CD8-positive, alpha-beta memory T cell (primary cell): ENCODE results near the gene FHAD1. TPM values are rescaled to one million over a fixed set of nuclear protein-coding genes. Genes with fewer than 3 reads are reported as not detected.

Experiments
- CTCF ChIA-PET: fragments of 350-600 bp; sonication (Branson Sonifier 250); formaldehyde crosslinking; loops from one replicate; lab custom pipeline; 2021; ENCODE audit warnings: antibody characterized with exemption; lab: Charles Lee
- POLR2A ChIA-PET: fragments of 350-600 bp; sonication (Branson Sonifier 250); formaldehyde crosslinking; loops from one replicate; lab custom pipeline; 2021; ENCODE audit warnings: antibody characterized with exemption; lab: Charles Lee
- DNase-seq, 5 donors: peaks; one replicate each; pipeline versions ENCODE4 v3.0.0 to v3.0.0-alpha.2; 2020 to 2022; ENCODE audit warnings: mixed read lengths in 1 of 5
- H3K27ac ChIP-seq: one replicate; pipeline ENCODE4 v1.7.0; 2013; ENCODE audit warnings: low read depth, mild to moderate bottlenecking, low read length, moderate library complexity
- H3K27me3 ChIP-seq: 2 replicates; pipeline ENCODE4 v1.7.0; 2013; ENCODE audit warnings: low read length, mild to moderate bottlenecking; ENCODE audit not compliant: insufficient read depth, poor library complexity, severe bottlenecking
- H3K36me3 ChIP-seq: 2 replicates; pipeline ENCODE4 v1.7.0; 2013; ENCODE audit warnings: mild to moderate bottlenecking, low read length, moderate library complexity; ENCODE audit not compliant: insufficient read depth
- H3K4me1 ChIP-seq: 2 replicates; pipeline ENCODE4 v1.7.0; 2013; ENCODE audit warnings: mild to moderate bottlenecking, low read length, moderate library complexity; ENCODE audit not compliant: insufficient read depth
- H3K4me3 ChIP-seq: 2 replicates; pipeline ENCODE4 v1.7.0; 2013; ENCODE audit warnings: mild to moderate bottlenecking, low read length
- H3K9me3 ChIP-seq: 2 replicates; pipeline ENCODE4 v1.7.0; 2013; ENCODE audit warnings: mild to moderate bottlenecking, low read length
- H3K27ac Mint-ChIP-seq, 8 donors: one replicate each; pipeline ENCODE4 v1.8.0; 2020 to 2021; ENCODE audit warnings: mixed read lengths in 8 of 8, mild to moderate bottlenecking in 6 of 8, inconsistent platforms in 3 of 8, moderate library complexity in 3 of 8
- H3K27me3 Mint-ChIP-seq, 2 donors: one replicate each; pipeline ENCODE4 v1.8.0; 2020 to 2021; ENCODE audit warnings: mixed read lengths in 2 of 2, mild to moderate bottlenecking in 1 of 2, moderate library complexity in 1 of 2
- H3K36me3 Mint-ChIP-seq, 3 donors: one replicate each; pipeline ENCODE4 v1.8.0; 2020 to 2021; ENCODE audit warnings: mixed read lengths in 3 of 3, inconsistent platforms in 1 of 3, mild to moderate bottlenecking in 1 of 3
- H3K4me1 Mint-ChIP-seq, 3 donors: one replicate each; pipeline ENCODE4 v1.8.0; 2020 to 2021; ENCODE audit warnings: mixed read lengths in 3 of 3, inconsistent platforms in 1 of 3, mild to moderate bottlenecking in 1 of 3
- H3K4me3 Mint-ChIP-seq, 7 donors: one replicate each; pipeline ENCODE4 v1.8.0; 2020 to 2021; ENCODE audit warnings: mixed read lengths in 7 of 7, mild to moderate bottlenecking in 6 of 7, moderate library complexity in 4 of 7, inconsistent platforms in 2 of 7
- H3K9me3 Mint-ChIP-seq, 5 donors: one replicate each; pipeline ENCODE4 v1.8.0; 2020 to 2022; ENCODE audit warnings: mixed read lengths in 5 of 5, mild to moderate bottlenecking in 3 of 5, moderate library complexity in 2 of 5, inconsistent platforms in 1 of 5
- polyA plus RNA-seq: library from polyadenylated mRNA; unstranded; fragments of 300-500 nt; fragmentation: Illumina TruSeq; gene quantifications from one replicate; pipeline ENCODE4 v1.2.3, GENCODE V29; 2021
- total RNA-seq, 2 experiments: library from RNA; stranded (reverse); gene quantifications; one replicate each; pipeline ENCODE4 v1.2.3, GENCODE V29; 2021

FHAD1 gene
- total and polyA plus RNA-seq, 3 experiments from 2014 or later, result not detected

GRCh38 chr1:15245593-15246360, 1.2 kb upstream of the FHAD1 start:
- H3K9me3 ChIP-seq, result no peaks in the 10 kb centered on the region
- Mint-ChIP-seq H3K36me3 (no peaks in the 10 kb centered on the region), H3K4me3 (peak overlapping the region in 5 of 7 donors; percentile 17 to 86 (median 61)), H3K9me3 (peaks cover 0 to 4% (median 0%) of the 10 kb centered on the region in 5 donors), H3K4me1 (peaks cover 38 to 44% (median 41%) of the 10 kb centered on the region in 3 donors), H3K27me3 (peaks cover 17 to 59% of the 10 kb centered on the region in 2 donors), H3K27ac (peak overlapping the region in 2 of 8 donors; percentile 25 to 58)
- DNase-seq, result no peak
- no peak overlapping the region for H3K27ac ChIP-seq
- POLR2A ChIA-PET, result no interaction called here
- H3K4me3 ChIP-seq, result no peak overlapping the region
- H3K36me3 ChIP-seq, result no peaks in the 10 kb centered on the region
- CTCF ChIA-PET, result no interaction called here
- peaks cover 31% of the 10 kb centered on the region for H3K4me1 ChIP-seq
- H3K27me3 ChIP-seq, result peaks cover 9% of the 10 kb centered on the region

- H3K4me3 Mint-ChIP-seq, result peak overlapping the region in 4 of 7 donors; percentile 54 to 81 (median 74)
- ChIA-PET POLR2A (no interaction called here), CTCF (interaction anchor here (1.2 kb wide), 1 partner anchor 12 kb away, joined by 3 read pairs; no protein-coding TSS in a partner anchor)
- peaks cover 9% of the 10 kb centered on the region for H3K27me3 ChIP-seq
- no peak for DNase-seq
- no peaks in the 10 kb centered on the region for H3K9me3 ChIP-seq
- peaks cover 0 to 4% (median 0%) of the 10 kb centered on the region in 5 donors for H3K9me3 Mint-ChIP-seq
- H3K27ac ChIP-seq, result no peak overlapping the region
- H3K36me3 ChIP-seq, result no peaks in the 10 kb centered on the region
- peaks cover 53 to 65% (median 60%) of the 10 kb centered on the region in 3 donors for H3K4me1 Mint-ChIP-seq
- no peaks in the 10 kb centered on the region for H3K36me3 Mint-ChIP-seq
- peaks cover 41% of the 10 kb centered on the region for H3K4me1 ChIP-seq
- peaks cover 15 to 49% of the 10 kb centered on the region in 2 donors for H3K27me3 Mint-ChIP-seq
- no peak overlapping the region for H3K4me3 ChIP-seq
- peak overlapping the region in 6 of 8 donors; percentile 7 to 81 (median 57) for H3K27ac Mint-ChIP-seq
Measured at GRCh38 chr1:15248216-15248615, 1.2 kb downstream of the FHAD1 start.

GRCh38 chr1:15249081-15249480, 2.1 kb downstream of the FHAD1 start:
- peak; percentile 36 to 73 (median 60) for DNase-seq
- Histone ChIP-seq H3K27me3 (peaks cover 9% of the 10 kb centered on the region), H3K4me1 (peaks cover 49% of the 10 kb centered on the region), H3K27ac (no peak overlapping the region), H3K36me3 (no peaks in the 10 kb centered on the region), H3K4me3 (no peak overlapping the region), H3K9me3 (no peaks in the 10 kb centered on the region)
- Mint-ChIP-seq H3K9me3 (peaks cover 0 to 4% (median 0%) of the 10 kb centered on the region in 5 donors), H3K27me3 (peaks cover 12 to 40% of the 10 kb centered on the region in 2 donors), H3K4me3 (peak overlapping the region; percentile 10 to 67 (median 55)), H3K4me1 (peaks cover 62 to 74% (median 68%) of the 10 kb centered on the region in 3 donors), H3K36me3 (no peaks in the 10 kb centered on the region), H3K27ac (peak overlapping the region; percentile 12 to 91 (median 80))
- ChIA-PET POLR2A (no interaction called here), CTCF (no interaction called here)

- H3K4me1 Mint-ChIP-seq, result peaks cover 54 to 65% (median 60%) of the 10 kb centered on the region in 3 donors
- no peaks in the 10 kb centered on the region for H3K9me3 Mint-ChIP-seq
- DNase-seq, result no peak
- H3K36me3 Mint-ChIP-seq, result no peaks in the 10 kb centered on the region
- Histone ChIP-seq H3K36me3 (no peaks in the 10 kb centered on the region), H3K27me3 (no peaks in the 10 kb centered on the region), H3K4me3 (no peak overlapping the region), H3K27ac (no peak overlapping the region), H3K4me1 (peaks cover 44% of the 10 kb centered on the region), H3K9me3 (no peaks in the 10 kb centered on the region)
- ChIA-PET CTCF (interaction anchor here (1.2 kb wide), 1 partner anchor 71 kb away, joined by 3 read pairs; no protein-coding TSS in a partner anchor), POLR2A (no interaction called here)
- peak overlapping the region in 3 of 7 donors; percentile 1 to 59 (median 45) for H3K4me3 Mint-ChIP-seq
- peak overlapping the region in 4 of 8 donors; percentile 33 to 86 (median 52) for H3K27ac Mint-ChIP-seq
- H3K27me3 Mint-ChIP-seq, result peaks cover 2 to 14% of the 10 kb centered on the region in 2 donors
Measured at GRCh38 chr1:15251857-15252835, 5.1 kb downstream of the FHAD1 start.

GRCh38 chr1:15254559-15254958, 7.5 kb downstream of the FHAD1 start:
- Histone ChIP-seq H3K36me3 (no peaks in the 10 kb centered on the region), H3K27ac (no peak overlapping the region), H3K4me3 (no peak overlapping the region), H3K9me3 (no peaks in the 10 kb centered on the region), H3K4me1 (peaks cover 23% of the 10 kb centered on the region), H3K27me3 (no peaks in the 10 kb centered on the region)
- H3K4me1 Mint-ChIP-seq, result peaks cover 35 to 44% (median 38%) of the 10 kb centered on the region in 3 donors
- H3K27ac Mint-ChIP-seq, result no peak overlapping the region
- POLR2A ChIA-PET, result no interaction called here
- no peaks in the 10 kb centered on the region for H3K9me3 Mint-ChIP-seq
- H3K4me3 Mint-ChIP-seq, result no peak overlapping the region
- H3K27me3 Mint-ChIP-seq, result peaks cover 2% of the 10 kb centered on the region in 2 donors
- no peak for DNase-seq
- CTCF ChIA-PET, result no interaction called here
- no peaks in the 10 kb centered on the region for H3K36me3 Mint-ChIP-seq

- Histone ChIP-seq H3K27ac (no peak overlapping the region), H3K36me3 (no peaks in the 10 kb centered on the region), H3K9me3 (no peaks in the 10 kb centered on the region), H3K4me1 (peaks cover 18% of the 10 kb centered on the region), H3K27me3 (no peaks in the 10 kb centered on the region), H3K4me3 (no peak overlapping the region)
- peak overlapping the region in 1 of 8 donors; percentile 29 for H3K27ac Mint-ChIP-seq
- no peaks in the 10 kb centered on the region for H3K9me3 Mint-ChIP-seq
- no peak overlapping the region for H3K4me3 Mint-ChIP-seq
- peaks cover 2 to 8% of the 10 kb centered on the region in 2 donors for H3K27me3 Mint-ChIP-seq
- no peaks in the 10 kb centered on the region for H3K36me3 Mint-ChIP-seq
- CTCF ChIA-PET, result interaction anchor here (1.0 kb wide), 1 partner anchor 50 kb away, joined by 3 read pairs; no protein-coding TSS in a partner anchor
- H3K4me1 Mint-ChIP-seq, result peaks cover 27 to 34% (median 33%) of the 10 kb centered on the region in 3 donors
- POLR2A ChIA-PET, result no interaction called here
- no peak for DNase-seq
Measured at GRCh38 chr1:15255582-15256149, 8.6 kb downstream of the FHAD1 start.

- Histone ChIP-seq H3K27ac (no peak overlapping the region), H3K36me3 (no peaks in the 10 kb centered on the region), H3K4me1 (peaks cover 18% of the 10 kb centered on the region), H3K27me3 (no peaks in the 10 kb centered on the region), H3K9me3 (no peaks in the 10 kb centered on the region), H3K4me3 (no peak overlapping the region)
- Mint-ChIP-seq H3K4me1 (peaks cover 32 to 37% (median 37%) of the 10 kb centered on the region in 3 donors), H3K4me3 (no peak overlapping the region), H3K9me3 (no peaks in the 10 kb centered on the region), H3K27ac (no peak overlapping the region), H3K36me3 (no peaks in the 10 kb centered on the region), H3K27me3 (peaks cover 4 to 15% of the 10 kb centered on the region in 2 donors)
- ChIA-PET POLR2A (no interaction called here), CTCF (no interaction called here)
- DNase-seq, result no peak
Measured at GRCh38 chr1:15256584-15256983, 9.6 kb downstream of the FHAD1 start.
